Cardiac muscle cell (in vitro differentiated cells and primary cell): ENCODE data around the gene RHOJ. TPM values are rescaled to one million over a fixed set of nuclear protein-coding genes. Genes with fewer than 3 reads are reported as not detected.

Experiments used
- DNase-seq, 2 donors: peaks; one replicate each; pipeline versions ENCODE4 v3.0.0 to v3.0.0-alpha.2; 2010 to 2017; ENCODE audit warnings: low read depth in 1 of 2, low spot score in 1 of 2
- H3K27ac ChIP-seq: fragments of 200-600 bp; sonication (generic); 2 replicates; pipeline ENCODE4 v1.5.1; 2016
- H3K27me3 ChIP-seq: fragments of 200-600 bp; sonication (generic); 2 replicates; pipeline ENCODE4 v1.6.0; 2016; ENCODE audit warnings: control low read depth
- H3K36me3 ChIP-seq: fragments of 200-600 bp; sonication (generic); 2 replicates; pipeline ENCODE4 v1.5.1; 2016; ENCODE audit warnings: control low read depth
- H3K4me1 ChIP-seq: fragments of 200-600 bp; sonication (generic); 2 replicates; pipeline ENCODE4 v1.8.1; 2017; ENCODE audit warnings: low read depth, mild to moderate bottlenecking, mixed run types
- H3K4me3 ChIP-seq: fragments of 200-600 bp; sonication (generic); 2 replicates; pipeline ENCODE4 v1.5.1; 2016; ENCODE audit warnings: mild to moderate bottlenecking
- H3K9me3 ChIP-seq: fragments of 200-600 bp; sonication (generic); 2 replicates; pipeline ENCODE4 v1.5.1; 2017; ENCODE audit warnings: low read depth, mild to moderate bottlenecking, control low read depth
- polyA plus RNA-seq: library from polyadenylated mRNA; unstranded; fragments of >200 nt; fragmentation: Nextera tagmentation; extraction: Ambion mirVana; gene quantifications from 2 replicates; pipeline ENCODE4 v1.2.1, GENCODE V29; 2016
- total RNA-seq: library from RNA; depleted of rRNA; stranded (reverse); fragments of >200 nt; gene quantifications from 2 replicates; pipeline ENCODE4 v1.2.3, GENCODE V29; 2016
- TF ChIP-seq, protein P1 (sequence below): IDR thresholded peaks from 2 replicates; pipeline ENCODE4 v1.5.1; 2012; ENCODE audit warnings: low read depth, mild to moderate bottlenecking, low read length

RHOJ gene
- total and polyA plus RNA-seq, 2 experiments from 2014 or later, result 0.18 TPM; not detected in 1

- H3K36me3 ChIP-seq, result no peaks in the 10 kb centered on the region
- TF ChIP-seq, protein P1, sequence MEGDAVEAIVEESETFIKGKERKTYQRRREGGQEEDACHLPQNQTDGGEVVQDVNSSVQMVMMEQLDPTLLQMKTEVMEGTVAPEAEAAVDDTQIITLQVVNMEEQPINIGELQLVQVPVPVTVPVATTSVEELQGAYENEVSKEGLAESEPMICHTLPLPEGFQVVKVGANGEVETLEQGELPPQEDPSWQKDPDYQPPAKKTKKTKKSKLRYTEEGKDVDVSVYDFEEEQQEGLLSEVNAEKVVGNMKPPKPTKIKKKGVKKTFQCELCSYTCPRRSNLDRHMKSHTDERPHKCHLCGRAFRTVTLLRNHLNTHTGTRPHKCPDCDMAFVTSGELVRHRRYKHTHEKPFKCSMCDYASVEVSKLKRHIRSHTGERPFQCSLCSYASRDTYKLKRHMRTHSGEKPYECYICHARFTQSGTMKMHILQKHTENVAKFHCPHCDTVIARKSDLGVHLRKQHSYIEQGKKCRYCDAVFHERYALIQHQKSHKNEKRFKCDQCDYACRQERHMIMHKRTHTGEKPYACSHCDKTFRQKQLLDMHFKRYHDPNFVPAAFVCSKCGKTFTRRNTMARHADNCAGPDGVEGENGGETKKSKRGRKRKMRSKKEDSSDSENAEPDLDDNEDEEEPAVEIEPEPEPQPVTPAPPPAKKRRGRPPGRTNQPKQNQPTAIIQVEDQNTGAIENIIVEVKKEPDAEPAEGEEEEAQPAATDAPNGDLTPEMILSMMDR, result no peak
- H3K4me3 ChIP-seq, result no peak overlapping the region
- peak in 1 of 2 donors; percentile 66 for DNase-seq
- H3K9me3 ChIP-seq, result no peaks in the 10 kb centered on the region
- H3K4me1 ChIP-seq, result no peaks in the 10 kb centered on the region
- H3K27ac ChIP-seq, result no peak overlapping the region
- H3K27me3 ChIP-seq, result no peaks in the 10 kb centered on the region
Measured at GRCh38 chr14:63245893-63246292, 41.6 kb downstream of the RHOJ start.

DNA sequence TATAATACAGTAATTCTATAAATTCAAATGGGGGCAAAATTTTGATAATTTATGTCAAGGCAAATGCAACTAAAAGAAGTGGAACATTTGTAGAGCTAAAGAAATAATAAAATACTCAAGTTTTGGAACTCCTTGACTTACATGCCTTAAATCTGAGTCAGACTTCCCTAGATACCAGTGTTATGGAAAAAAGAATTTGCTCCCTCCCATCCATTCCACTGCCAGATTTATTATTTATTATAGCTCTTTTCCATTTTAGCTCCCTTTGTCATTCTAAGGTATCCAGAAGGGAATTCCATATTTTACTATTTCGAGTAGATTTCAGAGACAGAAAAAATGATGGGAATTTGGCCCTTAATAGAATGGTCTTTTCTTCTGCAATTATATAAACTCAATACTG lies 44.0 kb downstream of the RHOJ start:
- no peaks in the 10 kb centered on the region for H3K9me3 ChIP-seq
- DNase-seq, result peak in 1 of 2 donors; percentile 72
- H3K4me1 ChIP-seq, result no peaks in the 10 kb centered on the region
- no peak overlapping the region for H3K27ac ChIP-seq
- H3K36me3 ChIP-seq, result no peaks in the 10 kb centered on the region
- TF ChIP-seq, protein P1, result no peak
- no peak overlapping the region for H3K4me3 ChIP-seq
- no peaks in the 10 kb centered on the region for H3K27me3 ChIP-seq

DNA sequence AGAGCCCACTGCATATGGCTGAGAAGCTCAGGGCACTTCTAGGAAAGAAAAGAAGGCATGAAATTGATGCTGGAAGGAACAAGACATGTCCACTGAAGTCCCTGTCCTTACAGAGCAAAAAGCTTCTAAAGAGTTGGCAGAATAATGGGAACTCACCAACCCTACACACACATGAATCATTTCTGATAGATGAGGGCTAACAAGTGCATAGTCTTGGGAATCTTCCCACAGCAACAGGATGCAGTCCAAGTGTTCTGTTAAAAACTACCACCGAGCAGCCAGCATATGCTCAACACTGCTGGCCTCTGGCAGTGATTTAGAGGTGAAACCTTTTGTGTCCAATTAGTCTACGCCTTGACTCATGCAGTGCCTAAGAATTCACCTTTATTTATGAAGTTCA lies 44.8 kb downstream of the RHOJ start:
- Histone ChIP-seq H3K9me3 (no peaks in the 10 kb centered on the region), H3K4me1 (no peaks in the 10 kb centered on the region), H3K27me3 (no peaks in the 10 kb centered on the region), H3K27ac (no peak overlapping the region), H3K4me3 (no peak overlapping the region), H3K36me3 (no peaks in the 10 kb centered on the region)
- peak in 1 of 2 donors; percentile 41 for DNase-seq
- TF ChIP-seq, protein P1, result no peak

DNA sequence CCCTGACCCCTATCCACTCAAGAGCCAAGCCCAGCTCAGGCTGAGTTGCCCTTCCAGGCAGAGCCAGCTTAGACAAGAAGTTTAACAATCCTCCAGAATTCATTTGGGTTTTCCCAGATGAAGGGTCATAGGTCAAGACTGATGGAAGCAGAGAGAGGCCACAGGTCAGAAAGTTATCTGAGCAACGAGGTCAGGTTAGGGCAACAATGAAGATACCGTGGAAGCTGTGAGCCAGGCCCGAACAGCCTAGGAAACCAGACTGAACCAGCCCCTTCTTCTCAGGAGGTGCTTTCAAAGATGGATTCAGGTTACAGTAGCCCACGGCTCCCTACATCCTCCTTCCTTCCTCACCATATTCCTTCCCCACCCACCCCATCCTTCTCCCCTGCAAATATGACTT lies 53.1 kb downstream of the RHOJ start:
- Histone ChIP-seq H3K4me3 (no peak overlapping the region), H3K9me3 (no peaks in the 10 kb centered on the region), H3K4me1 (peaks cover 4% of the 10 kb centered on the region), H3K27ac (no peak overlapping the region), H3K36me3 (no peaks in the 10 kb centered on the region), H3K27me3 (no peaks in the 10 kb centered on the region)
- no peak for DNase-seq
- TF ChIP-seq, protein P1, result no peak

- H3K4me3 ChIP-seq, result no peak overlapping the region
- H3K4me1 ChIP-seq, result peaks cover 6% of the 10 kb centered on the region
- TF ChIP-seq, protein P1, result no peak
- peak overlapping the region; percentile 16 for H3K27ac ChIP-seq
- no peaks in the 10 kb centered on the region for H3K36me3 ChIP-seq
- H3K9me3 ChIP-seq, result no peaks in the 10 kb centered on the region
- H3K27me3 ChIP-seq, result no peaks in the 10 kb centered on the region
- no peak for DNase-seq
Measured at GRCh38 chr14:63262446-63262845, 58.2 kb downstream of the RHOJ start.

GRCh38 chr14:63266106-63266505 lies 61.9 kb downstream of the RHOJ start:
- TF ChIP-seq, protein P1, result no peak
- no peak for DNase-seq
- no peaks in the 10 kb centered on the region for H3K9me3 ChIP-seq
- H3K27ac ChIP-seq, result no peak overlapping the region
- no peaks in the 10 kb centered on the region for H3K27me3 ChIP-seq
- H3K4me3 ChIP-seq, result no peak overlapping the region
- H3K4me1 ChIP-seq, result peaks cover 12% of the 10 kb centered on the region
- no peaks in the 10 kb centered on the region for H3K36me3 ChIP-seq
